Choroid plexus epithelial cell (primary cell): ENCODE measurements around the gene THAP4.

ENCODE experiments used
- DNase-seq: peaks from one replicate; pipeline ENCODE4 v3.0.0-alpha.2; 2010; ENCODE audit warnings: low read depth
- H3K4me3 ChIP-seq: 2 replicates; pipeline ENCODE4 v1.5.1; 2011; ENCODE audit warnings: low read depth, mild to moderate bottlenecking, control low read depth, low read length, moderate library complexity
- TF ChIP-seq, protein P1 (sequence below): conservative IDR thresholded peaks from 2 replicates; pipeline ENCODE4 v1.5.1; 2011; ENCODE audit warnings: low read depth, mild to moderate bottlenecking, control low read depth, inconsistent platforms, low read length, moderate library complexity

THAP4 gene, protein sequence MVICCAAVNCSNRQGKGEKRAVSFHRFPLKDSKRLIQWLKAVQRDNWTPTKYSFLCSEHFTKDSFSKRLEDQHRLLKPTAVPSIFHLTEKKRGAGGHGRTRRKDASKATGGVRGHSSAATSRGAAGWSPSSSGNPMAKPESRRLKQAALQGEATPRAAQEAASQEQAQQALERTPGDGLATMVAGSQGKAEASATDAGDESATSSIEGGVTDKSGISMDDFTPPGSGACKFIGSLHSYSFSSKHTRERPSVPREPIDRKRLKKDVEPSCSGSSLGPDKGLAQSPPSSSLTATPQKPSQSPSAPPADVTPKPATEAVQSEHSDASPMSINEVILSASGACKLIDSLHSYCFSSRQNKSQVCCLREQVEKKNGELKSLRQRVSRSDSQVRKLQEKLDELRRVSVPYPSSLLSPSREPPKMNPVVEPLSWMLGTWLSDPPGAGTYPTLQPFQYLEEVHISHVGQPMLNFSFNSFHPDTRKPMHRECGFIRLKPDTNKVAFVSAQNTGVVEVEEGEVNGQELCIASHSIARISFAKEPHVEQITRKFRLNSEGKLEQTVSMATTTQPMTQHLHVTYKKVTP

DNA sequence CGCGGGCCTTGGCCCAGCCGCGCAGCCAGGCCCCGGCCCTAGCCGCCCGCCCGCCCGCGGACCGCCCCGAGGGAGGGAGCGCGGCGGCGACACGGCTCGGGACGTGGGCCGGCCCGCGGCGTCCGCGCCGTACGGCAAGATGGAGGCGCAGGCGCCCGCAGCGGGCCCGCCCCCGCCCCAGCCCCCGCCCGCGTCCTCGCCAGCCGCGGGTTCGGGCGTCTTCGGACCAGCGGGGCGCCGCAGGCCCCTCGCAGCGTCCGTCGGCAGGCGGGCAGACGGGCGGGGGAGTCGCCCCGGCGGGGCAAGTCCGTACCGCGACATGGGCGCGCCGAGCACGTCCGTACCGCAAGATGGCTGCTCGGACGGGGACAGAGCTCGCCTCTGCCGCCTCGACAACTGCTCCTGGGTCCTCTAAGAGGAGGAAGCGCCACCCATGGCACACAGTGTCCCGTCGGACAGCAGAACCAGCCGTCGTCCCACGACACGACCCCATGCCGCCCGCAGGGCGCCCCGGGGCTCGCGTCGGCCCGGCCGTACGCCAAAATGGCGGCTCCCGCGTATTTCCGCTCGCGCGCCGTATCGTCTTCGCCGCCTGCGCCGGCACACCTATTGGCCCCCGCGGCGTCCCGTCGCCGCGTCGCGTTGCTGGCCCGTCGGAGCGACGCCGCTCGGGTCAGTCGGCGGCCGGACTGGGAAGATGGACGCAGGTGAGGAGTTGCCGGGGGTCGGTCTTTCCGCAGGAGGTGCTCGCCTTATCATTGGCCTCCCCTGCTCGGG lies at the start of gene THAP4, which contains the start of gene ATG4B:
Gene THAP4, minus strand, starts transcription at position 141 of the 777 bp plus-strand sequence. CDS start 141 bp downstream, outside the sequence.
Gene ATG4B, plus strand, starts transcription at position 676 of the 777 bp plus-strand sequence. Its CDS starts 22 bp downstream, at position 698.
- peak; percentile 86 for DNase-seq
- peak within 1 kb of the TSS; percentile 95 for H3K4me3 ChIP-seq
- TF ChIP-seq, protein P1, sequence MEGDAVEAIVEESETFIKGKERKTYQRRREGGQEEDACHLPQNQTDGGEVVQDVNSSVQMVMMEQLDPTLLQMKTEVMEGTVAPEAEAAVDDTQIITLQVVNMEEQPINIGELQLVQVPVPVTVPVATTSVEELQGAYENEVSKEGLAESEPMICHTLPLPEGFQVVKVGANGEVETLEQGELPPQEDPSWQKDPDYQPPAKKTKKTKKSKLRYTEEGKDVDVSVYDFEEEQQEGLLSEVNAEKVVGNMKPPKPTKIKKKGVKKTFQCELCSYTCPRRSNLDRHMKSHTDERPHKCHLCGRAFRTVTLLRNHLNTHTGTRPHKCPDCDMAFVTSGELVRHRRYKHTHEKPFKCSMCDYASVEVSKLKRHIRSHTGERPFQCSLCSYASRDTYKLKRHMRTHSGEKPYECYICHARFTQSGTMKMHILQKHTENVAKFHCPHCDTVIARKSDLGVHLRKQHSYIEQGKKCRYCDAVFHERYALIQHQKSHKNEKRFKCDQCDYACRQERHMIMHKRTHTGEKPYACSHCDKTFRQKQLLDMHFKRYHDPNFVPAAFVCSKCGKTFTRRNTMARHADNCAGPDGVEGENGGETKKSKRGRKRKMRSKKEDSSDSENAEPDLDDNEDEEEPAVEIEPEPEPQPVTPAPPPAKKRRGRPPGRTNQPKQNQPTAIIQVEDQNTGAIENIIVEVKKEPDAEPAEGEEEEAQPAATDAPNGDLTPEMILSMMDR = no peak

DNA sequence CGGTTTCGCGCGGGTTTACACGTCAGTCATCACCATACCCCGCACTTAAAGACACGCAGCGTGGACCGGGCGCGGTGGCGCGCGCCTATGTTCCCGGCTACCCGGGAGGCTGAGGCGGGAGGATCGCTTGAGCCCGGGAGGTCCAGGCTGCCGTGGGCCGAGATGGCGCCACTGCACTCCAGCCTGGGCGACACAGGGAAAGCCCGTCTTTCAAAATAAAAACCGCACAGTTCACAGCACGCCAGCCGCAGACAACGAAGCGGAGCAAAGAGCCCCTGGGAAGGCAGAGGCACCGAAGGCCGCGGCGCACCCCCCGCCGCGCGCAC lies 49.3 kb upstream of the THAP4 start:
- TF ChIP-seq, protein P1 = no peak
- peak overlapping the region; percentile 78 for H3K4me3 ChIP-seq
- DNase-seq = no peak

DNA sequence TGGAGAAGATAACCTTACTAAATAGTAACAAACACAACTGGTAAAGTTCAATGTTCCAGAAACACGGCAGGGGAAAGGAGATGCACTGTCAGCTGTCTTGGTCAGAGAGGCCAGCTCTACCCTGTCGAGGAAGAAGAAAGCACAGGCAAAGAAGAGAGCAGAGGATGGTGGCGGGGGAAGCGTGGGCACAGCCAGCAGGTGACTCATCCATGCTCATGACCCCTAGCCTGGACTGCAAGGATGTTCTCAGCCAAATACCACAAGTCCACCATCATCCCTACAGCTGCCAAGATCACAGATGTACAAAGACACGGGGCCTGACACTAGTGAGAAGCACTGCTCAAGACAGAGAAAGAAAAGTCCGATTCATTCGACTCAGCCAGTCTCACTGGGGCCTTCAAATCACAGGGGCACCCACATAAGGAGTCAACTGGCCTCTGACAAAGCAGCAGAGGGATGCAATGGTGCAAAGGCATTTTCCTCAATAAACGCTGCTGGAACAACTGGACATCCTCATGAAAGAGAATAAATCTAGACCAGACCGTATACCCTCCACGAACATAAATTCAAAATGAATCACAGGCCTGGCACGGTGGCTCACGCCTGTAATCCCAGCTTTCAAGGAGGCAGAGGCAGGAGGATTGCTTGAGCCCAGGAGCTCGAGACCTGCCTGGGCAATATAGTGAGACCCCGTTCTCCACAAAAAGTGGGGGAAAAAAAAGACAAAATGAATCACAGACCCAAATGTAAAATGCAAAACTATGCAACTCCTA lies 44.1 kb upstream of the THAP4 start:
- no peak overlapping the region for H3K4me3 ChIP-seq
- peak; percentile 98 for DNase-seq
- TF ChIP-seq, protein P1 = no peak

DNA sequence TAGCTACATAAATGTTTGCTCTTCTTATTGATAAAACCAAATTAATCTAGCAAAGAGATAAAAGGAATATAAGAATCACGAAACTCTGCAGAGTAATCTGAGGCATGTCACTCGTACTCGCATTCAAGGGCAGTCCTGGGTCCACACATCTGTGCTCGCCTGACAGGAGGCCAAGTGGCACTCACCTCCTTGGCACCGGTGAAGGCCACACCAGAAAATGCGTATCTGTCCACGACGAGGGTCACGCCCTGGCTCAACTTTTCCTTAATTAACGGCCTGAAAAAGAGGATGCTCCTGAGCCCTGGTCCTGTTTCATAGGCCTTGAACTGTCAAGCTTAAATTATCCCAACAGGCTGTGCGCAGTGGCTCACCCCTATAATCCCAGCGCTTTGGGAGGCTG lies 43.1 kb upstream of the THAP4 start:
- no peak for DNase-seq
- TF ChIP-seq, protein P1 = no peak
- no peak overlapping the region for H3K4me3 ChIP-seq

DNA sequence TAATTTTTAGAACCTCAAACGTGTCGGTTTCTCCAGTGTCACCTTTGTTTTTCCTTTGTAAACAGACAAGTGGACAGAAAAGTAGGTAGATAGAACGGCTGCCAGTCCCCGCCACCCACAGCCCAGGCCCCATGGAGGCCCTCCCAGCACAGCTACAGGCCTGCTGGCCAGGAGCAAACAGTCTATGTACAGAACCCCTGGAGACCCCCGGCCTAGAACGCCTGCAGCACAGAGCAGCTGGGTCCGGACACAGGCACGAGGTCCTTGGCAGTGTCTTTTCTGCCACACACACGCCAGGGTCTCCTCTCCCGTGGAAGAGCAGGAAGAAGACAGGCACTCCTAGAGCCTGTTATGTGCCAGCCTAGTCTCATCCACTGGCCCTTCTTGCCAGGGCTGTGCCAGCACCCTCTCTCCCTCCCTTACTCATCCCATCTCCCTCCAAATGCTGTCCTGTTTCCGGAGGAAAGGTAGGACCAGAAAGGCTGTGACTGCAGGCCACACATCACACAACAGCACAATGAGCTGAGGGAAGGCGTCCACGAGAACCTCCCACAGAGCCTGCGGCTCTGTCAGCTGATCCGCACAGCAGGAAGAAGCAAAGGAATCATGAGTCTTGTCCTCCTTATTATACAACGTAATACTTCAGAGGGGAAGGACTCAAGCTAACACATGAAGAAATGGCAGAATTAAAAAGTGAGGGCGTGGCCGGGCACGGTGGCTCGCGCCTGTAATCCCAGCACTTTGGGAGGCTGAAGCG lies 42.0 kb upstream of the THAP4 start:
- H3K4me3 ChIP-seq = no peak overlapping the region
- DNase-seq = peak; percentile 49
- TF ChIP-seq, protein P1 = no peak

DNA sequence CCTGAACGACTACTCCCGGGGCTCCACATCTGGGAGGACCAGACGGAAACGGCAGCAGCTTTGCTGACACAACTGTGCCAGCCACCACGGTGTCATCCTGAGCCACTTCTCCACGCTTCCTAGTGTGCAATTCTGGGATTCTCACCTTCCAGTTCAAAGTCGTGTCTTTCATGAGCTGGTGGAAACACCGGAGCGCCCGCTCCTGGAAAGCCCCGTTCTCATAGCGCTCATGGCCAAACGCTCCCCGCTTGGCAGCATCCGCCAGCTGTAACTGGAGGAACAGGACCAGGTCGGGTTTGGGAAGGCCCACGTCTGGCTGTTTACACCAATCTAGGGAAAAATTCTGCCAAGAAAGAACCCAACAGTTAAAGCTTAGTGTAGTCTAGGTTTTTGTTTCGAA lies 41.3 kb upstream of the THAP4 start:
- DNase-seq = no peak
- TF ChIP-seq, protein P1 = no peak
- no peak overlapping the region for H3K4me3 ChIP-seq
